AG20443 (cell line): ENCODE results near the gene QSOX2.

Experiments
- DNase-seq: peaks from one replicate; pipeline ENCODE4 v3.0.0; 2012; ENCODE audit warnings: low spot score, mixed read lengths

The QSOX2 gene

GRCh38 chr9:136252281-136252680 is 6.7 kb upstream of the QSOX2 start:
- DNase-seq: no peak

- DNase-seq: no peak
Measured at GRCh38 chr9:136251264-136252115, 5.9 kb upstream of the QSOX2 start.

- DNase-seq: no peak
Measured at GRCh38 chr9:136250676-136251075, 5.1 kb upstream of the QSOX2 start.

- no peak for DNase-seq
Measured at GRCh38 chr9:136249877-136250559, 4.4 kb upstream of the QSOX2 start.

- no peak for DNase-seq
Measured at GRCh38 chr9:136248951-136249876, 3.6 kb upstream of the QSOX2 start.

- no peak for DNase-seq
Measured at GRCh38 chr9:136247947-136248637, 2.5 kb upstream of the QSOX2 start.

GRCh38 chr9:136247551-136247916 is 1.9 kb upstream of the QSOX2 start:
- no peak for DNase-seq

GRCh38 chr9:136246849-136247550 is 1.4 kb upstream of the QSOX2 start:
- no peak for DNase-seq

- no peak for DNase-seq
Measured at GRCh38 chr9:136244969-136245218, 718 bp downstream of the QSOX2 start.

- DNase-seq: no peak
Measured at GRCh38 chr9:136244122-136244968, 1.3 kb downstream of the QSOX2 start.

- DNase-seq: no peak
Measured at GRCh38 chr9:136243631-136244030, 2.0 kb downstream of the QSOX2 start.

- DNase-seq: no peak
Measured at GRCh38 chr9:136242918-136243525, 2.6 kb downstream of the QSOX2 start.

GRCh38 chr9:136242248-136242647 is 3.4 kb downstream of the QSOX2 start:
- DNase-seq: no peak

- DNase-seq: no peak
Measured at GRCh38 chr9:136241542-136241941, 4.1 kb downstream of the QSOX2 start.

- DNase-seq: no peak
Measured at GRCh38 chr9:136240941-136241340, 4.7 kb downstream of the QSOX2 start.

- DNase-seq: no peak
Measured at GRCh38 chr9:136239983-136240330, 5.7 kb downstream of the QSOX2 start.

GRCh38 chr9:136239135-136239982 is 6.3 kb downstream of the QSOX2 start:
- DNase-seq: no peak

- DNase-seq: no peak
Measured at GRCh38 chr9:136238342-136238732, 7.3 kb downstream of the QSOX2 start.
